HEK293T (cell line): ENCODE data around the gene SOX18.

ENCODE experiments used
- ARNT ChIP-seq: fragments of 450-650 bp; IDR thresholded peaks from 2 replicates; pipeline ENCODE4 v1.6.1; 2017; ENCODE audit warnings: mild to moderate bottlenecking
- BHLHE40 ChIP-seq: fragments of 450-650 bp; IDR thresholded peaks from 2 replicates; pipeline ENCODE4 v1.6.1; 2016; ENCODE audit warnings: mild to moderate bottlenecking, moderate library complexity, borderline replicate concordance
- CTBP1 ChIP-seq: fragments of 450-650 bp; IDR thresholded peaks from 2 replicates; pipeline ENCODE4 v1.6.1; 2016; ENCODE audit warnings: borderline replicate concordance
- ELF4 ChIP-seq: fragments of 450-650 bp; IDR thresholded peaks from 2 replicates; pipeline ENCODE4 v1.6.1; 2017; ENCODE audit warnings: antibody characterized with exemption
- FOXA1 ChIP-seq: fragments of 450-650 bp; IDR thresholded peaks from 2 replicates; pipeline ENCODE4 v1.6.1; 2016; ENCODE audit warnings: mild to moderate bottlenecking
- FOXK2 ChIP-seq: fragments of 450-650 bp; IDR thresholded peaks from 2 replicates; pipeline ENCODE4 v1.6.1; 2016; ENCODE audit warnings: mild to moderate bottlenecking
- FOXM1 ChIP-seq: fragments of 450-650 bp; IDR thresholded peaks from 2 replicates; pipeline ENCODE4 v1.6.1; 2017; ENCODE audit warnings: mild to moderate bottlenecking, borderline replicate concordance
- HDGF ChIP-seq: fragments of 450-650 bp; IDR thresholded peaks from 2 replicates; pipeline ENCODE4 v1.6.1; 2017; ENCODE audit warnings: antibody characterized with exemption, borderline replicate concordance
- LEF1 ChIP-seq: fragments of 450-650 bp; IDR thresholded peaks from 2 replicates; pipeline ENCODE4 v1.6.1; 2017; ENCODE audit warnings: mild to moderate bottlenecking, borderline replicate concordance
- SP1 ChIP-seq: fragments of 450-650 bp; IDR thresholded peaks from 2 replicates; pipeline ENCODE4 v1.6.1; 2017
- SUZ12 ChIP-seq: fragments of 450-650 bp; IDR thresholded peaks from 2 replicates; pipeline ENCODE4 v1.6.1; 2016; ENCODE audit warnings: mild to moderate bottlenecking
- TARDBP ChIP-seq: fragments of 450-650 bp; IDR thresholded peaks from 2 replicates; pipeline ENCODE4 v1.6.1; 2016
- ZNF384 ChIP-seq: fragments of 450-650 bp; IDR thresholded peaks from 2 replicates; pipeline ENCODE4 v1.6.1; 2016
- TF ChIP-seq, protein P1 (sequence below): fragments of 450-650 bp; IDR thresholded peaks from 2 replicates; pipeline ENCODE4 v1.6.1; 2016

GRCh38 chr20:64069209-64069613 lies 19.8 kb upstream of the SOX18 start:
- no peak for TF ChIP-seq FOXM1
- TF ChIP-seq FOXA1 = no peak
- TF ChIP-seq TARDBP = no peak
- no peak for TF ChIP-seq ELF4
- no peak for TF ChIP-seq HDGF
- no peak for TF ChIP-seq ZNF384
- TF ChIP-seq SUZ12 = no peak
- TF ChIP-seq, protein P1, sequence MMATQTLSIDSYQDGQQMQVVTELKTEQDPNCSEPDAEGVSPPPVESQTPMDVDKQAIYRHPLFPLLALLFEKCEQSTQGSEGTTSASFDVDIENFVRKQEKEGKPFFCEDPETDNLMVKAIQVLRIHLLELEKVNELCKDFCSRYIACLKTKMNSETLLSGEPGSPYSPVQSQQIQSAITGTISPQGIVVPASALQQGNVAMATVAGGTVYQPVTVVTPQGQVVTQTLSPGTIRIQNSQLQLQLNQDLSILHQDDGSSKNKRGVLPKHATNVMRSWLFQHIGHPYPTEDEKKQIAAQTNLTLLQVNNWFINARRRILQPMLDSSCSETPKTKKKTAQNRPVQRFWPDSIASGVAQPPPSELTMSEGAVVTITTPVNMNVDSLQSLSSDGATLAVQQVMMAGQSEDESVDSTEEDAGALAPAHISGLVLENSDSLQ = no peak
- no peak for TF ChIP-seq SP1
- TF ChIP-seq BHLHE40 = no peak
- TF ChIP-seq CTBP1 = no peak
- TF ChIP-seq ARNT = no peak
- no peak for TF ChIP-seq LEF1
- TF ChIP-seq FOXK2 = no peak
